Adrenal gland (tissue), 5 donors: ENCODE results near the gene INTS1.

ENCODE experiments used
- CTCF ChIP-seq, 6 experiments: fragments of 450-650 bp in 4 of 6; fragments of 200-600 bp in 2 of 6; sonication (generic) in 1 of 6; IDR thresholded peaks; 1 replicate in 5 of 6; 2 replicates in 1 of 6; pipeline versions ENCODE4 v1.5.1 to v1.8.0; 2016 to 2021; ENCODE audit warnings: antibody characterized with exemption in 6 of 6, mild to moderate bottlenecking in 2 of 6, moderate library complexity in 1 of 6
- POLR2A ChIP-seq, 2 donors: fragments of 450-650 bp; IDR thresholded peaks; one replicate each; pipeline ENCODE4 v1.6.1; 2017; ENCODE audit warnings: antibody characterized with exemption in 2 of 2, mild to moderate bottlenecking in 2 of 2, moderate library complexity in 1 of 2
- donor health status: DM: no; HTN: no; CAD: no.

- peak; percentile 22 to 45 for TF ChIP-seq POLR2A (IDR thresholded peaks at IDR 0.05)
- TF ChIP-seq CTCF (IDR thresholded peaks at IDR 0.05), result peak in 1 of 6 experiments; percentile 13
Measured at GRCh38 chr7:1460821-1461645, 43.2 kb downstream of the INTS1 start.
